Islet precursor cell (in vitro differentiated cells): ENCODE measurements around the gene ALDH2.
"Not testable (repeated sequence)": the region's sequence is repeated elsewhere in the genome, so short reads cannot be mapped to it uniquely, and the experiment has no call there.

ENCODE experiments used
- DNase-seq: peaks from one replicate; pipeline ENCODE4 v3.0.0-alpha.2; 2018

Gene ALDH2

DNA sequence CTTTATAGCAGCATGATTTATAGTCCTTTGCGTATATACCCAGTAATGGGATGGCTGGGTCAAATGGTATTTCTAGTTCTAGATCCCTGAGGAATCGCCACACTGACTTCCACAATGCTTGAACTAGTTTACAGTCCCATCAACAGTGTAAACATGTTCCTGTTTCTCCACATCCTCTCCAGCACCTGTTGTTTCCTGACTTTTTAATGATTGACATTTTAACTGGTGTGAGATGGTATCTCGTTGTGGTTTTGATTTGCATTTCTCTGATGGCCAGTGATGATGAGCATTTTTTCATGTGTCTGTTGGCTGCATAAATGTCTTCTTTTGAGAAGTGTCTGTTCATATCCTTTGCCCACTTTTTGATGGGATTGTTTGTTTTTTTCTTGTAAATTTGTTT lies 62.9 kb downstream of the ALDH2 start:
- DNase-seq = not testable (repeated sequence)

- peak; percentile 31 for DNase-seq
Observed at GRCh38 chr12:111834740-111835386, 68.1 kb downstream of the ALDH2 start.

- DNase-seq = peak; percentile 41
Observed at GRCh38 chr12:111835531-111836181, 68.9 kb downstream of the ALDH2 start.

DNA sequence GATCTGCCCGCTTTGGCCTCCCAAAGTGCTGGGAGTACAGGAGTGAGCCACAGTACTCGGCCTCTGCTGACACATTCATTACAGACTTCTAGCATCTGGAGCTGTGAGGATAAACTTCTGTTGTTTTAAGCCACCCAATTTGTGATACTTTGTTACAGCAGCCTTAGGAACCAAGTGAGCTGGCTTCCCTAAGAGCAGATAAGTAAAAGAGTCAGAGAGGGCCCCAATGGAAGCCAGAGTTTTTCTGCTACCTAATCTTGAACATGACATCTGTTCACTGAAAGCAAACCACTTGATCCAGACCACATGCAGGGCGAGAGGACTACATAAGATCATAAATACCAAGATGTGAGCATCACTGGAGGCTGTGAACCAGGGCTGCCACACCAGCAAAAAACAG lies 71.6 kb downstream of the ALDH2 start:
- peak; percentile 45 for DNase-seq

GRCh38 chr12:111840807-111841206 lies 74.1 kb downstream of the ALDH2 start:
- DNase-seq = peak; percentile 30

DNA sequence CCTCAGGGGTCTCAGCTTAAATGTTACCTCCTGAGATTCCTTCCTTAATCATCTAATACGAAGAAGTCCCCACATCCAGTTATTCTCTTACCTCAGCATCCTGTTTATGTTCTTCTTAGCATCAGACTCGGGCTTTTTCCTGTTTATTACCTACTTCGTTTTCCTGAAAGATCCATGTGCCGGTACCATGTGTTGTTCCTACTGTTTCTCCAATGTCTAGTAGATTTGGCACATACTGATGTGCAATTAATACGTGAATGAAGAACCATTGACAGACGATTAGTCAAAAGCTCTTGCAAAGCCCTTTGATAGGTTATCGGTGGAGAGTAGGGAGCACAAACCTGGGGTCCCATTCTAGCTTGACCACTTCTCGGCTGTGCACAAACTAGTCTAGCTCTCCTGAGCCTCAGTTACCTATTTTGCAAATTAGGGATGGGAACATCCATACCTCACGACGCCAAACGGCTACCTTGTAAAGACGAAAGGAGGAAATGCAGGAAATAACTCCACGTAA lies 74.6 kb downstream of the ALDH2 start:
- no peak for DNase-seq

GRCh38 chr12:111841750-111842555 lies 75.2 kb downstream of the ALDH2 start, which contains the start of gene MAPKAPK5:
Gene MAPKAPK5, plus strand, starts transcription at chr12:111842228. Its CDS starts 506 bp downstream, at chr12:111842734.
- DNase-seq = peak; percentile 98

DNA sequence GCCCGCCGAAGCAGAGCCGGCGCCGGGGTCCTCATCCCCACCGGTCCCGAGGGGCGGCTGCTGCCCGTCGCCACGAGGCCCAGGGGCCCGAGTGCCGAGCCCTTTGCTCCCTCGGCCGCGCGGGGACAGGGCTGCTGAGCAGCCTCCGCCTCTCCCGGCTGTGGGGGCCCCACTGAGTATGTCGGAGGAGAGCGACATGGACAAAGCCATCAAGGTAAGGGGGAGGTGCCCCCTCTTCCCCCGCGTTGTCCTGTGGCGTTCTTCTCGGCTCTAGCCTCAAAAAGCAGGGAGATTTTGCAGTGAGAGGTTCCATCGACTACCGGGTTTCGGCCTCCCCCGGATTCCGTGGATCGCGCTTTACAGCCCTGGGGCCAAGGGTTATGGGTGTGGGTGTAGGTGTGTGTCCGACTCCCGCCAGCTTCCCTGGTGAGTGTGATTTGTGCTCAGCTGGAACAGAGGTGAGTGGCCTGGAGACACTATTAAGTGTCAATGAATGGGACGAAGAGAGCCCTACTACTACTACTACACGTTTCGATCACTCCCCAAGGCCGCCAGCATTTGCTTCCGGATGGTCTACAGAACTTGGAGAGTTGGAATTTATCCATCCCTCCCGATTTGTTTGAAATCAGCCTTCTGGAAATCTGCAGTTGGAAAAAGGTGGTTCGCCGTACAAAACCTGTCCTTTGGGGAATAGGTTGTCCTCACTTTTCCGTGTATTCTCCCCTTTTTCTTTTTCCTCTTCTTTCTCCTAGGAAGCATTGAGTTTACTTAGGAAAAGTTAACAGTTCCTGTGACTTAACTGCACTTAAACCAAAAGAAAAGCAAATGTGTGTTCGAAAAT lies 76.0 kb downstream of the ALDH2 start:
- DNase-seq = no peak

GRCh38 chr12:111846016-111846415 lies 79.3 kb downstream of the ALDH2 start:
- DNase-seq = no peak

GRCh38 chr12:111850526-111850925 lies 83.8 kb downstream of the ALDH2 start:
- peak; percentile 29 for DNase-seq

DNA sequence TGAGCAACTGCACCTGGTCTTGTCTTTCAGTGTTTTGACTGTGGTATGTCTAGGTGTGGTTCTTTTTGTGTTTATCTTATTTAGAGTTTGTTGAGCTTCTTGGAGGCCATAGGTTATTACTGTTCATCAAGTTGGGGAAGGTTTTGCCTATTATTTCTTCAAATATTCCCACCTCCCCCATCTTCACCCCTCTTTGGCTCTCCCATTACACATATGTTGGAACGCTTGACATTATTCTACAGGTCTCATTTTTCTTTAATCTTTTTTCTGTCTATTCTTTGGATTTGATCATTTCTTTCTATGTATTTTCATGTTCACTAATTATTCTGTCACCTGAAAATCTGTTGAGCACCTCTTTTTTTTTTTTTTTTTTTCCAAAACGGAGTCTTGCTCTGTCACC lies 91.5 kb downstream of the ALDH2 start:
- DNase-seq = no peak

- no peak for DNase-seq
Observed at GRCh38 chr12:111858778-111859177, 92.0 kb downstream of the ALDH2 start.

- DNase-seq = no peak
Observed at GRCh38 chr12:111864913-111865312, 98.2 kb downstream of the ALDH2 start.
